IPS-18c (cell line): ENCODE data around the gene TEAD1.
A peak's percentile ranks its signal among the peaks of the same experiment; 100 is the strongest.
"Not testable (repeated sequence)": the region's sequence is repeated elsewhere in the genome, so short reads cannot be mapped to it uniquely, and the experiment has no call there.

ENCODE experiments used
- H3K4me3 ChIP-seq: 2 replicates; pipeline ENCODE4 v1.7.0; 2013; ENCODE audit warnings: low read depth, mild to moderate bottlenecking, low read length, moderate library complexity; ENCODE audit not compliant: insufficient read depth
- H3K9me3 ChIP-seq: one replicate; pipeline ENCODE4 v1.6.1; 2013; ENCODE audit warnings: mild to moderate bottlenecking, low read length, moderate library complexity; ENCODE audit not compliant: control insufficient read depth, insufficient read depth

The TEAD1 gene

GRCh38 chr11:12862696-12863469 lies 188.7 kb downstream of the TEAD1 start:
- Histone ChIP-seq H3K9me3 (no peaks in the 10 kb centered on the region), H3K4me3 (peak overlapping the region; percentile 22; the same call in 1 of the 2 replicates)

DNA sequence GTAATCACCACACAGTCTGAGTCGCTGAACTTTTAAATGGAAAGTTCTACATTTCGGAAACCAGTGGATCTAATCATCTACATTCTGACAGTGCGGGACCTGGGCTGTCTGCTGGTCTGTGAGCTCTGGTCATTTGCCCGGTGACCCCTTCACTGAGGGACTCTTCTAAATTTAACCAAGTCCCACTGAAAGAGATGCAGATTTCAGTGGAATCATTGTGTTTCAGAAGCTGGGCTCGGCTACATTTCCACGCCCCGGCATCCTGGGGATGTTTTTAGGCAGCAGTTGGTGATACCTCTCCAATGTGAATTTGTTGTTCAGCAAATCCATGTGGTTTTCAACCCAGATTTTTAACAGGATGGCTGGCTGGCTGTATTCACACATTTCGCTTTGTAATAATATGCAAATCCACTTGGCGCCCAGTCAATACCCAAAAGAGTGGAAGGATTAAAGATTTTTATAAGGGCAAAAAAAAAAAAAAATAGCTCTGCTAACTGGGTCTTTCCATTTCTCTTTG lies 189.4 kb downstream of the TEAD1 start:
- no peaks in the 10 kb centered on the region for H3K9me3 ChIP-seq
- peak overlapping the region; percentile 22; the same call in 1 of the 2 replicates for H3K4me3 ChIP-seq

- Histone ChIP-seq H3K9me3 (no peaks in the 10 kb centered on the region), H3K4me3 (no peak overlapping the region)
Measured at GRCh38 chr11:12864316-12865156, 190.3 kb downstream of the TEAD1 start.

DNA sequence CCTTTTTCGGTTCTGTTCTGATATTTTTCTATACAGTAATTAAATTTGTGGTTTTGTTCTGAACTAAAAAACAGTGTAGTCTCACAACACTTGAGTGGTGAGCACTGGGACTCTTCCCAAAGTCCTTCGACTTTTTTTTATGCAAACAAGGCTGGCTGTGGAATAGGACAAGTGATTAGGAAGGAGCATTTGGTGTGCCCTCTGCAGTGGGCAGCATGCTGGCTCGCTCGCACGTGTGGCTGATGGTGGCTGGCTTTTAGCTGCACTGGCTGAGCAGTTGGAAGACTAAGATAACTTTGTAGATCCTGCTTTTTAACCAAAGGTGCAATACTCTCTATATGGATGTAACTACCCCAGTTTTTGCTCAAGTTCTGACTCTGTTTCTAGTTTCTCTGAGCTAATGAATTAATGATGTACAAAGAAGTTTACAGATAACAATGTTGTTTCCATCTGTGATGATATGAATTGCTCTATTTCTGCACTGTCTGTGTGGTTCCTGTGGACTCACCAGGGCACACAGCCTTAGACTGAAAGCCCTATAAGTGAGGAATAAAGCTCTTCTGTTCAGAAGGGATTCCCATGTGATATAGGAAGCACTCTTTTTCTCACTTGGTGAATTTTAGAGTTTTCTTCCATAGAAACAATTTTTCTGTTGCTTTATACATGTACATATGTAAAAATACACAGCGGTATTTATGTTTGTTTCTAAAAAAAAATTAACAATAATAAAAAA lies 191.8 kb downstream of the TEAD1 start:
- Histone ChIP-seq H3K9me3 (no peaks in the 10 kb centered on the region), H3K4me3 (no peak overlapping the region)

- H3K4me3 ChIP-seq, result no peak overlapping the region
- H3K9me3 ChIP-seq, result no peaks in the 10 kb centered on the region
Measured at GRCh38 chr11:12867531-12867930, 193.3 kb downstream of the TEAD1 start.

GRCh38 chr11:12868315-12869073 lies 194.3 kb downstream of the TEAD1 start:
- Histone ChIP-seq H3K4me3 (no peak overlapping the region), H3K9me3 (no peaks in the 10 kb centered on the region)

DNA sequence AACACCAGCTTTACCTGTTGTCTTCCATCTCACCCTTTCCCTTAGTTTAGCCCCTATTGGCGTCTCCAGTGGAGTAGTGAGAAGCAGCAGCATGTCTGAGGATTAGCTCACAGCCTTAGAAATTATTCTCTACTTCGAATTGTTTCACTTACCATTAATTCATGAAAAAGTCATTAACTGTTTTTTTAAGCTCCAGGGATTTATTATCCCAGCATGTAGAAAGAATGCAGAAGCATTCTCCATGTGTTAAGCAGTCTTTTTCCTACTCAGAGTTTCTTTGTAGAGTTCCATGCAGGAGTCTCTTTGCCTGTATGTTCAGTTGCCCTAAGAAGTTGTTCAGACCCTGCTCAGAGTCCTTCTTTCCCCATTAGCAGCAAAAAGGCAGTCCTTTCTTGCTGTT lies 197.0 kb downstream of the TEAD1 start:
- Histone ChIP-seq H3K4me3 (no peak overlapping the region), H3K9me3 (no peaks in the 10 kb centered on the region)

- Histone ChIP-seq H3K4me3 (no peak overlapping the region), H3K9me3 (no peaks in the 10 kb centered on the region)
Measured at GRCh38 chr11:12871788-12872321, 197.6 kb downstream of the TEAD1 start.

DNA sequence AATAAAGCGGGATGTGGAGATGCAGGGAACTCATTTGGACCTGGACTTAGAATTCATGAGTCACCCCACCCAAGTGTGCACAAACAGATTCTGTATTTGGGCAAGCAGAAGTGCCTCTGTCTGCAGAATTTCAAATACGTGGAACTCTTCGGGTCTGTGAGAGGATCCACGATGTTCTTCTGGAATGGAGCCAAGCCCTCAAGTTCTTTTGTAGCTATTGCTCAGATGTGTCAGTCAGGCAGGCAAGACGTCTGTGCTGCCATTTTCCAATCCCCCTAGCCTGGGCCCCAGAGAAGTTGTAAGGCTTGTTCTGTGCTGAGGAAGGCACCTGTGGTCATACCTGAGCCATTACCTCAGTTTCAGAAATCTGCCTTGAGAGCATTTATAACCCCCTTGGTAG lies 202.1 kb downstream of the TEAD1 start:
- H3K4me3 ChIP-seq, result no peak overlapping the region

GRCh38 chr11:12876988-12877387 lies 202.8 kb downstream of the TEAD1 start:
- Histone ChIP-seq H3K9me3 (no peaks in the 10 kb centered on the region), H3K4me3 (no peak overlapping the region)

More for the DNA sequence above, 202.1 kb downstream of the TEAD1 start:
- no peaks in the 10 kb centered on the region for H3K9me3 ChIP-seq

GRCh38 chr11:12877508-12877907 lies 203.3 kb downstream of the TEAD1 start:
- not testable (repeated sequence) for H3K4me3 ChIP-seq, H3K9me3 ChIP-seq

DNA sequence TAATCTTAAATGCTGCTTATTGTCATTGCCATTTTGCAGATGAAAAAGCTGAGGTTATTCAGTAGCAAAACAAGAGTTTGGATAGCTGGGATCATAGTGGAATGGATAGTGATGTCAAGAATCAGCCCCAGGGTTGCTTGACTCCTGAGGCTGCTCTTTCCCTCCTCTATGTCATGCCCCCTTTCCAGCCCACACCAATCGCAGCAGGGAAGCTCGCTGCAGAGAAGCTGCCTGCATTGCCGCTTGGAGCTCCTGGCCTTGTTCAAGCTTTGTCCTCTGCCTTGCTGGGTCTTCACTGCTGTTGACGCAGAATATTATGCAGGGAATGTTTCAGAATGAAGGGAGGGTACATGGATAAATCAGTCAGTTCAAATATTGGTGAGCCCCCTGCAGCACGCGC lies 206.1 kb downstream of the TEAD1 start:
- H3K4me3 ChIP-seq, result no peak overlapping the region
- no peaks in the 10 kb centered on the region for H3K9me3 ChIP-seq

GRCh38 chr11:12882670-12883069 lies 208.4 kb downstream of the TEAD1 start:
- no peak overlapping the region for H3K4me3 ChIP-seq
- no peaks in the 10 kb centered on the region for H3K9me3 ChIP-seq

DNA sequence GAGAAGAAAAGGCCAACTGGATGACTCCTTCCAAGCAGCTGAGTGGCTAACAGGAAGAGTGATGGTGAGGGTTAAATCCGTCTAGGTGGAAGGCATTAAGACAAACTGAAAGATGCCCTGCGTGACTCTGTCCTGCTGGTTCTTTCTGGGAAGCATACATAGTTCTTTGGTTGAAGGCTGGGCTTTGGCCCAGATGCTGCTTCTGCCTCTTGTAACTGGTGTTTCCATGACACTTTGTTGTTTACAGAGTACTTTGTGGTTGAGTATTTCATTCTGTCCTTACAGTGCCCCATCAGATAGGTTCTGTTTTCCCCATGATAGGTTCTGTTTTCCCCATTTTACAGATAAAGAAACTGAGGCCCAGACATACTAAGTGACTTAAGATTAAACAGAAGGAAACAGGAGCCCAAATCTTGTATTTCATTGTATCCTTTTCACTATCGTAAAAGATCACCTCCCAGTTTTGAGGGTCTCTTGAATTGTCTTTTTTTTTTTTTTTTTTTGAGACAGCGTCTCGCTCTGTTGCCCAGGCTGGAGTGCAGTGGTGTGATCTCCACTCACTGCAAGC lies 210.6 kb downstream of the TEAD1 start:
- Histone ChIP-seq H3K4me3 (no peak overlapping the region), H3K9me3 (no peaks in the 10 kb centered on the region)

DNA sequence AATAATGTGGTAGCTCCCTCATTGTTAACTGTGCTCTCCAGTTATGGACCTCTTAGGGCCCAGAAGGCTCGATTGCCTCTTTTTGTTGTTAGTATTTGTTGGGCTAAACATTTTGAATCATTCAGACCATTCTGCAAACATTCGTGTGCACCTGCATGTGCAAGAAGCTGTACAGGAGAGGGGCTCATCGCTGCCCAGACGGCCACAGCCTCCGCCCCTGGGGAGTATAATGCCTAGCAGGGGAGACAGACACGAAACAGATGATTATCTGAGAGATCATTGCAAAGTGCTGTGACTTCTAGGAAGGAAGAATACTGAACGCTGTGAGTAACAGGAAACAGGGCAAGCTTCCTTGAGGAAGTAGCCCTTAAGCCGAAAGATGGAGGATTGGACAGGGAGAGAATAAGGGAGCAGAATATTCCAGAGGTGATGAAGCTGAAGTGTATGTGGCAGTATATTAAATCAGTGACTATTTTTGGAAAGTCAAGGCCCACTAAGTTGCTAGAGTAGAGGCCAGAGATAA lies 211.6 kb downstream of the TEAD1 start:
- H3K9me3 ChIP-seq, result no peaks in the 10 kb centered on the region

GRCh38 chr11:12886508-12886907 lies 212.3 kb downstream of the TEAD1 start:
- no peak overlapping the region for H3K4me3 ChIP-seq
- no peaks in the 10 kb centered on the region for H3K9me3 ChIP-seq

More for the DNA sequence above, 211.6 kb downstream of the TEAD1 start:
- H3K4me3 ChIP-seq, result no peak overlapping the region
